OCI-LY1 (cell line): ENCODE data around the gene KCNJ12.
"Not testable (repeated sequence)": the region's sequence is repeated elsewhere in the genome, so short reads cannot be mapped to it uniquely, and the experiment has no call there.

ENCODE experiments used
- H2AFZ ChIP-seq: fragments of 200-600 bp; sonication (generic), shearing (Covaris generic); 2 replicates; pipeline ENCODE4 v1.6.0; 2014; ENCODE audit warnings: antibody characterized with exemption, mild to moderate bottlenecking, low read length
- H3F3A ChIP-seq: fragments of 200-600 bp; sonication (generic), shearing (Covaris generic); 2 replicates; pipeline ENCODE4 v1.6.0; 2014; ENCODE audit warnings: mild to moderate bottlenecking, antibody characterized with exemption, low read length, moderate library complexity; ENCODE audit not compliant: insufficient read depth
- H3K27ac ChIP-seq: fragments of 200-600 bp; sonication (generic); 2 replicates; pipeline ENCODE4 v1.5.1; 2014; ENCODE audit warnings: low read length, mixed run types, mild to moderate bottlenecking, low read depth; ENCODE audit not compliant: poor library complexity, severe bottlenecking
- H3K27me3 ChIP-seq: fragments of 200-600 bp; sonication (generic); 2 replicates; pipeline ENCODE4 v1.6.0; 2014; ENCODE audit warnings: antibody characterized with exemption, mild to moderate bottlenecking, low read length, moderate library complexity; ENCODE audit not compliant: insufficient read depth
- H3K36me3 ChIP-seq: fragments of 200-600 bp; sonication (generic); 2 replicates; pipeline ENCODE4 v1.6.1; 2014; ENCODE audit warnings: mild to moderate bottlenecking, antibody characterized with exemption, low read length, moderate library complexity, mixed read lengths; ENCODE audit not compliant: insufficient read depth
- H3K4me1 ChIP-seq: fragments of 200-600 bp; sonication (generic); 2 replicates; pipeline ENCODE4 v1.5.1; 2014; ENCODE audit warnings: mild to moderate bottlenecking, low read length, moderate library complexity; ENCODE audit not compliant: insufficient read depth, severe bottlenecking
- H3K4me2 ChIP-seq: fragments of 200-600 bp; sonication (generic), shearing (Covaris generic); 2 replicates; pipeline ENCODE4 v1.6.1; 2014; ENCODE audit warnings: low read length
- H3K4me3 ChIP-seq: fragments of 200-600 bp; sonication (generic); 2 replicates; pipeline ENCODE4 v1.5.1; 2014; ENCODE audit warnings: low read length, low read depth, mild to moderate bottlenecking, mixed read lengths; ENCODE audit not compliant: poor library complexity, severe bottlenecking
- H3K79me2 ChIP-seq: fragments of 200-600 bp; shearing (Covaris generic); 2 replicates; pipeline ENCODE4 v1.6.1; 2016; ENCODE audit warnings: mixed run types, low read length, mixed read lengths; ENCODE audit not compliant: insufficient read depth
- H3K9ac ChIP-seq: fragments of 200-600 bp; sonication (generic), shearing (Covaris generic); 2 replicates; pipeline ENCODE4 v1.6.1; 2014; ENCODE audit warnings: mild to moderate bottlenecking, low read length, mixed read lengths
- H3K9me2 ChIP-seq: fragments of 200-600 bp; sonication (generic), shearing (Covaris generic); 2 replicates; pipeline ENCODE4 v1.6.1; 2014; ENCODE audit warnings: low read depth, mild to moderate bottlenecking, low read length, mixed read lengths
- H3K9me3 ChIP-seq: fragments of 200-600 bp; shearing (Covaris generic); 2 replicates; pipeline ENCODE4 v1.6.1; 2014; ENCODE audit warnings: low read length, mixed read lengths
- H4K20me1 ChIP-seq: fragments of 200-600 bp; sonication (generic), shearing (Covaris generic); 2 replicates; pipeline ENCODE4 v1.6.0; 2016; ENCODE audit warnings: mild to moderate bottlenecking, low read length; ENCODE audit not compliant: insufficient read depth
- EZH2 ChIP-seq: fragments of 200-600 bp; sonication (generic), shearing (Covaris generic); IDR thresholded peaks from 2 replicates; pipeline ENCODE4 v1.8.0; 2017; ENCODE audit warnings: borderline replicate concordance, mixed run types, mild to moderate bottlenecking, antibody characterized with exemption, low read length, moderate library complexity, mixed read lengths
- TF ChIP-seq, protein P1 (sequence below): fragments of 200-600 bp; sonication (generic), shearing (Covaris generic); IDR thresholded peaks from 2 replicates; pipeline ENCODE4 v1.5.1; 2017; ENCODE audit warnings: mild to moderate bottlenecking, antibody characterized with exemption, low read length, moderate library complexity, mixed read lengths

The KCNJ12 gene

DNA sequence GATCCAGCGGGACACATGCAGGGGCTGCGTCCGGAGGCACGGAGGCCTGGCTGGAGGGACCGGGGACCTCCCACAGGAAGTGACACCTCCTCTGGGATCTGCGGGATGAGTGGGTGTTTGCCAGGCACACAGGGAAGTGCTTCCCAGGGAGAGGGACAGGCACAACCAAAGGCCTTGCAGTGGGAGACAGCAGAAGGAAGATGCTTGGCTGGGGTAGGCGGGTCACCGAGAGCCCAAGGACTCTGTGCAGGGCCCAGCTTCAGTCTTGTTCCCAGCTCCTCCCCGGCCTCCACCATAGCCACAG is 47.0 kb downstream of the KCNJ12 start:
- not testable (repeated sequence) for H2AFZ ChIP-seq, H3K4me2 ChIP-seq, H3K9me3 ChIP-seq, H3K4me1 ChIP-seq, H3K27me3 ChIP-seq, H3K79me2 ChIP-seq, H3K9ac ChIP-seq, H3K4me3 ChIP-seq, H3K9me2 ChIP-seq, H4K20me1 ChIP-seq, H3F3A ChIP-seq, H3K27ac ChIP-seq, H3K36me3 ChIP-seq

DNA sequence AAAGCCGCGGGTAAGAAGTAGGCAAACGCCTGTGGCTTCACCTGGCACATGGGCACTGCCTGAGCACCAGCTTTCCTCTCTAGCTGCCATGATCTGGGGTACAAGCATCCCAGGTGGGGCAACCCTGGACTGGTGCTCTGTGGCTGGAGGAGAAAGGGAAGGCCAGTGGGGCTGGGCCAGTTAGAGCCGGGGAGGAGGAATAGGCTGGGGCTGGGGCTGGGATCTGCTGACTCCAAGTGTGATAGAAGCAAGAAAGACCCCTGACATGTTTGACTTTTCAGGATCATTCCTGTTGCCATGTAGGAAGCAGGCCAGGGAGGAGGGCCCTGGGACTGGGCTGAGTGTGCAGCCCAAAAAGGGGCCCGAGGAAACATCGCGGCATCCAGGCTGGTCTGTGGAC is 48.5 kb downstream of the KCNJ12 start:
- H3K79me2 ChIP-seq, H3K4me3 ChIP-seq, H3F3A ChIP-seq, H3K9me2 ChIP-seq, H3K9me3 ChIP-seq, H2AFZ ChIP-seq, H3K9ac ChIP-seq, H3K4me1 ChIP-seq, H3K27me3 ChIP-seq, H3K4me2 ChIP-seq, H3K27ac ChIP-seq, H4K20me1 ChIP-seq, H3K36me3 ChIP-seq: not testable (repeated sequence)

DNA sequence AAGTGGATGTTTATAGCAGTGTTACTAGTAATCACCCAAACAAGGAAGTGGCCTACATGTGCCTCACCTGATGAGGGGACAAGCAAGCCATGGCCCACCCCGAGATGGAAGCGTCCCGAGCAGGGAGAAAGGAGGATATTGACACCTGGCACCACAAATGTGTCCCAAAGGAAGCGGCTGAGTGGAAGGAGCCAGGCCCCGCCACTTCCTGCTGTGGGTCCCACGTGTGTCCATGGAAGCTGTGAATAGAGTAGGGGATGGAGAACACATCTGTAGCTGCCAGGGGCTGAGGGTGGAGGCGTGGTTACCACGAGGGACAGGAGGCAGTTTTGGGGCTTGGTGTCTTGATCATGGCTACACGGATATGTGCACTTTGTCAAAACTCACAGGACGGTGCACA is 49.2 kb downstream of the KCNJ12 start:
- Histone ChIP-seq H3F3A (no peaks in the 10 kb centered on the region), H3K9ac (no peak overlapping the region), H3K9me2 (no peaks in the 10 kb centered on the region), H3K4me2 (no peak overlapping the region), H4K20me1 (no peaks in the 10 kb centered on the region), H3K79me2 (no peaks in the 10 kb centered on the region), H3K27me3 (no peaks in the 10 kb centered on the region), H3K4me1 (no peaks in the 10 kb centered on the region), H3K4me3 (no peak overlapping the region), H3K9me3 (no peaks in the 10 kb centered on the region), H3K36me3 (no peaks in the 10 kb centered on the region), H2AFZ (no peak overlapping the region), H3K27ac (no peak overlapping the region)
- TF ChIP-seq EZH2 = no peak
- TF ChIP-seq, protein P1, sequence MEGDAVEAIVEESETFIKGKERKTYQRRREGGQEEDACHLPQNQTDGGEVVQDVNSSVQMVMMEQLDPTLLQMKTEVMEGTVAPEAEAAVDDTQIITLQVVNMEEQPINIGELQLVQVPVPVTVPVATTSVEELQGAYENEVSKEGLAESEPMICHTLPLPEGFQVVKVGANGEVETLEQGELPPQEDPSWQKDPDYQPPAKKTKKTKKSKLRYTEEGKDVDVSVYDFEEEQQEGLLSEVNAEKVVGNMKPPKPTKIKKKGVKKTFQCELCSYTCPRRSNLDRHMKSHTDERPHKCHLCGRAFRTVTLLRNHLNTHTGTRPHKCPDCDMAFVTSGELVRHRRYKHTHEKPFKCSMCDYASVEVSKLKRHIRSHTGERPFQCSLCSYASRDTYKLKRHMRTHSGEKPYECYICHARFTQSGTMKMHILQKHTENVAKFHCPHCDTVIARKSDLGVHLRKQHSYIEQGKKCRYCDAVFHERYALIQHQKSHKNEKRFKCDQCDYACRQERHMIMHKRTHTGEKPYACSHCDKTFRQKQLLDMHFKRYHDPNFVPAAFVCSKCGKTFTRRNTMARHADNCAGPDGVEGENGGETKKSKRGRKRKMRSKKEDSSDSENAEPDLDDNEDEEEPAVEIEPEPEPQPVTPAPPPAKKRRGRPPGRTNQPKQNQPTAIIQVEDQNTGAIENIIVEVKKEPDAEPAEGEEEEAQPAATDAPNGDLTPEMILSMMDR = no peak

DNA sequence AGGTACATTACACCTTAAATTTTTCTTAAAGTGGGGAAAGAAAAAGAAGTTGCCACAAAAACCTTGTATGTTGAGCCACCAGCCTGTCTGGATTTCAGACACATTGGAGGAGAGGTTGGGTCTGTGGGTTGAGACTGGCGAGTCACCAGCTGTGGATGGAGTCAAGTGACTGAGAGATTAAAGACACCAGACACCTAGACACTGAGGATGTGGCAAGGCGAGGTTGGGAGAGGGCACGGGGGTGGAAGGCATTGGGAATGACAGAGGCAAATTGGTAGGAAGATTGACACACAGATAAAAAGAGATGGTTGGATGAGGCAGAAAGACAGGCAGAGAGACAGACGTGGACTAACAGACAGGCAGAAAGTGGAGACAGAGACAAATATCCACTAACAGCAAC is 49.6 kb downstream of the KCNJ12 start:
- no peak overlapping the region for H3K4me3 ChIP-seq
- no peak overlapping the region for H2AFZ ChIP-seq
- H3K27me3 ChIP-seq = no peaks in the 10 kb centered on the region
- no peak overlapping the region for H3K4me2 ChIP-seq
- no peaks in the 10 kb centered on the region for H3K4me1 ChIP-seq
- H3K79me2 ChIP-seq = no peaks in the 10 kb centered on the region
- H4K20me1 ChIP-seq = no peaks in the 10 kb centered on the region
- H3F3A ChIP-seq = no peaks in the 10 kb centered on the region
- TF ChIP-seq, protein P1 = no peak
- no peak for TF ChIP-seq EZH2
- no peak overlapping the region for H3K9ac ChIP-seq
- no peak overlapping the region for H3K27ac ChIP-seq
- no peaks in the 10 kb centered on the region for H3K36me3 ChIP-seq
- H3K9me3 ChIP-seq = no peaks in the 10 kb centered on the region
- H3K9me2 ChIP-seq = no peaks in the 10 kb centered on the region

DNA sequence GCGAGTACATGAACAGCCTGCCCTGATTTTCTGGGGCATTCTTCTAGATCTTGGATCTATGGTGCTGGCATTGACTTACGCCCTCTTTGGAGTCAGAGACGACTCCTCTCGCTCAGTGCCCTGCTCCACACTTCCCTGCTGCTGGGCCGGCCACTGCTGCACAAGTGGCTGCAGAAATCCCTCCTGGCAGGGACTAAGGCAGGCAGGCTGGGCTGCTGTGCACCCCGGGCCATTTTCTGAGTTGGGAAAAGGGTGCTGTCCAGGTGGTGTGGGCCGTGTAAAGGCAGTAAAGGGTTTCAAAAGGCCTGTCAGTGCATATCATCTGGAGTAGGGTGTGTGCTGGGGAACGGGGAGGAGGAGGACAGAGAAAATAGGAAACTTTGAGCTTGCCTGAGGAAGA is 50.1 kb downstream of the KCNJ12 start:
- H3F3A ChIP-seq, H2AFZ ChIP-seq, H3K4me1 ChIP-seq, H4K20me1 ChIP-seq, H3K27ac ChIP-seq, H3K9me3 ChIP-seq, H3K27me3 ChIP-seq, H3K36me3 ChIP-seq, H3K9ac ChIP-seq, H3K4me2 ChIP-seq, H3K79me2 ChIP-seq, H3K4me3 ChIP-seq, H3K9me2 ChIP-seq: not testable (repeated sequence)

DNA sequence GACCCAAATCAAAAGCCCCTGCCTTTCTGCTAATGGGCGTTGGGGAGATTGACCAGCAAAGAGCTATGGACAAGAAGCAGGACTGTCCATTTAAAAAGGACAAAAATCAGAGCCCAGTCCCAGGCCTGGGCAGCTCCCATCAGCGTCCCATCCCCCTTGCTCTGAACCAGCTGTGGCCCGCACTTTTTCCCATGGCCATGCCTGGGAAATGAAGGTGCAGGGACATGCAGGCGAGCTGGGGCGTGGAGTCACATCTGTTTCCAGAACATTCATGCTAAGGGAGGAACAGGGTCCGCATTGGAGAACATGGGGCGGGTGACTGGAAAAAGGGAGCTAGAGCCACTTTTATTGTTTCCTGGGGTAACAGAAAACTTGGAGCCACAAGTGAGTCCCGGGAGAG is 50.7 kb downstream of the KCNJ12 start:
- not testable (repeated sequence) for H3F3A ChIP-seq, H3K4me2 ChIP-seq, H4K20me1 ChIP-seq, H3K79me2 ChIP-seq, H3K27me3 ChIP-seq, H3K9me2 ChIP-seq, H3K9me3 ChIP-seq, H3K4me3 ChIP-seq, H3K36me3 ChIP-seq, H3K4me1 ChIP-seq, H3K9ac ChIP-seq, H3K27ac ChIP-seq, H2AFZ ChIP-seq
